A673 (cell line): ENCODE data around the gene ITPKB. TPM values are rescaled to one million over a fixed set of nuclear protein-coding genes. Genes with fewer than 3 reads are reported as not detected.

Experiments
- BruUV-seq: library from RNA; stranded (reverse); fragments of 400-500 nt; replicated peaks from 2 replicates; lab custom pipeline; 2021; lab: Mats Ljungman, UMichigan
- CTCF ChIA-PET: fragments of 300-600 bp; sonication (Branson Sonifier 250); formaldehyde crosslinking; loops from one replicate; lab custom pipeline; 2022; ENCODE audit warnings: antibody characterized with exemption; lab: Charles Lee
- POLR2A ChIA-PET: fragments of 300-600 bp; sonication (Branson Sonifier 250); formaldehyde crosslinking; loops from one replicate; lab custom pipeline; 2022; ENCODE audit warnings: antibody characterized with exemption; ENCODE audit not compliant: low non-redundant PET; lab: Charles Lee
- DNase-seq: peaks from one replicate; pipeline ENCODE4 v3.0.0-alpha.2; 2015; ENCODE audit warnings: low spot score
- H3K27ac ChIP-seq: fragments of 200-600 bp; sonication (generic); 2 replicates; pipeline ENCODE4 v1.5.1; 2016; ENCODE audit warnings: mixed run types, low read depth, mild to moderate bottlenecking, mixed read lengths, antibody characterized with exemption, low read length; ENCODE audit not compliant: poor library complexity, severe bottlenecking
- H3K27me3 ChIP-seq: fragments of 200-600 bp; sonication (generic); replicated peaks from 2 replicates; pipeline ENCODE4 v1.6.1; 2017; ENCODE audit warnings: mixed run types, low read depth, mild to moderate bottlenecking, mixed read lengths, antibody characterized with exemption, low read length; ENCODE audit not compliant: insufficient read depth, poor library complexity
- H3K36me3 ChIP-seq: fragments of 200-600 bp; sonication (generic); 2 replicates; pipeline ENCODE4 v1.6.1; 2016; ENCODE audit warnings: mixed run types, mild to moderate bottlenecking, mixed read lengths, antibody characterized with exemption, low read length; ENCODE audit not compliant: insufficient read depth, poor library complexity, severe bottlenecking
- H3K4me1 ChIP-seq: fragments of 200-600 bp; sonication (generic); 2 replicates; pipeline ENCODE4 v1.6.1; 2017; ENCODE audit warnings: mixed run types, mild to moderate bottlenecking, mixed read lengths, antibody characterized with exemption, low read length; ENCODE audit not compliant: insufficient read depth, poor library complexity, severe bottlenecking
- H3K4me3 ChIP-seq: fragments of 200-600 bp; sonication (generic); 2 replicates; pipeline ENCODE4 v1.5.1; 2016; ENCODE audit warnings: low read depth, mixed run types, mild to moderate bottlenecking, mixed read lengths, low read length; ENCODE audit not compliant: poor library complexity, severe bottlenecking
- H3K9me3 ChIP-seq: fragments of 200-600 bp; sonication (generic); 2 replicates; pipeline ENCODE4 v1.6.1; 2016; ENCODE audit warnings: mixed run types, low read depth, mild to moderate bottlenecking, mixed read lengths, antibody characterized with exemption, low read length; ENCODE audit not compliant: poor library complexity, severe bottlenecking
- EZH2 ChIP-seq: fragments of 200-600 bp; sonication (generic); IDR thresholded peaks from 2 replicates; pipeline ENCODE4 v1.6.1; 2017; ENCODE audit warnings: borderline replicate concordance, low read depth, mild to moderate bottlenecking, mixed read lengths, antibody characterized with exemption, low read length; ENCODE audit not compliant: poor library complexity, severe bottlenecking
- intact Hi-C: fragments of 100-400 bp; cut with micrococcal nuclease; formaldehyde crosslinking; loops from one replicate; pipeline ENCODE4 v1.10.0; 2022; ENCODE audit not compliant: unreplicated experiment
- total RNA-seq: library from RNA; stranded (reverse); gene quantifications from 2 replicates; pipeline ENCODE4 v1.2.3, GENCODE V29; 2021
- TF ChIP-seq, protein P1 (sequence below): fragments of 300-800, 200-600 bp; sonication (generic); conservative IDR thresholded peaks from 2 replicates; pipeline ENCODE4 v1.5.1; 2017; ENCODE audit warnings: low read depth, mild to moderate bottlenecking, antibody characterized with exemption, low read length, moderate library complexity, mixed read lengths

Gene ITPKB
- total RNA-seq, 1 experiment from 2014 or later, result 14.1 TPM

DNA sequence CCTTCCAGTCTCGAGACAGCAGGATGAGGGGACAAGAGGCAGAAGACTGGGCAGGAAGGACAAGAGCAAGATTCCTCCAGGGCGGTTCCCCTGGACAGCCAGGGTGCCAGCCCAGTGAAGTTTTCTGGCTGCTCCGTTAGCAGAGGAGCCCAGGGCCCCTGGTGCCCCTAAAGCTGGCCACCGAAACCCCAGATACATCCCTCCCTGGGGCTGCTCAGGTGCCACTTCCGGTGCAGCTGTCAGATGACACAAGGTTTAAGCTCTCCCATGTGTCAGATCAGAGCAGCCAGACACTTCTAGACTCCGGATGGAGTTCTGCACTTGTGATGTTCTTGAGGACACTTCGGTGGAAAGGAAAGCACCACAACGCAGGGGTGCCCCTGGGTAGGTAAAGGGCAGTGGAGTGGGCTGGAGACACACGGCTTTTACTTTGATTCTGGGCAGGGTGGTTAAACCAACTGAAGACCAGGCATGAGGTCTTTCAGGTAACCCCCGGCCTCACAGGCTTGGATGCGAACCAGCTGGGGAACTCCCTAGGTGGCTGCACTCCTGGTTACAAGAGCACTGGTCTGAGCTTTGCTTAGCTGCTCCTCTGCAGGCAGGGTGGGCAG, 85.7 kb downstream of the ITPKB start:
- POLR2A ChIA-PET, result interaction anchor here (0.6 kb wide), 1 partner anchor 126 kb away, joined by 5 read pairs; no protein-coding TSS in a partner anchor
- no peak overlapping the region for H3K4me3 ChIP-seq
- intact Hi-C loops, result no loop called here
- CTCF ChIA-PET, result no interaction called here
- TF ChIP-seq EZH2, result no peak
- TF ChIP-seq, protein P1, sequence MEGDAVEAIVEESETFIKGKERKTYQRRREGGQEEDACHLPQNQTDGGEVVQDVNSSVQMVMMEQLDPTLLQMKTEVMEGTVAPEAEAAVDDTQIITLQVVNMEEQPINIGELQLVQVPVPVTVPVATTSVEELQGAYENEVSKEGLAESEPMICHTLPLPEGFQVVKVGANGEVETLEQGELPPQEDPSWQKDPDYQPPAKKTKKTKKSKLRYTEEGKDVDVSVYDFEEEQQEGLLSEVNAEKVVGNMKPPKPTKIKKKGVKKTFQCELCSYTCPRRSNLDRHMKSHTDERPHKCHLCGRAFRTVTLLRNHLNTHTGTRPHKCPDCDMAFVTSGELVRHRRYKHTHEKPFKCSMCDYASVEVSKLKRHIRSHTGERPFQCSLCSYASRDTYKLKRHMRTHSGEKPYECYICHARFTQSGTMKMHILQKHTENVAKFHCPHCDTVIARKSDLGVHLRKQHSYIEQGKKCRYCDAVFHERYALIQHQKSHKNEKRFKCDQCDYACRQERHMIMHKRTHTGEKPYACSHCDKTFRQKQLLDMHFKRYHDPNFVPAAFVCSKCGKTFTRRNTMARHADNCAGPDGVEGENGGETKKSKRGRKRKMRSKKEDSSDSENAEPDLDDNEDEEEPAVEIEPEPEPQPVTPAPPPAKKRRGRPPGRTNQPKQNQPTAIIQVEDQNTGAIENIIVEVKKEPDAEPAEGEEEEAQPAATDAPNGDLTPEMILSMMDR, result no peak
- no peak for DNase-seq
- H3K27me3 ChIP-seq, result no peaks in the 10 kb centered on the region
- no peak overlapping the region for H3K27ac ChIP-seq
- no peaks in the 10 kb centered on the region for H3K36me3 ChIP-seq
- no TSS peak for BruUV-seq
- peaks cover 33% of the 10 kb centered on the region for H3K4me1 ChIP-seq
- no peaks in the 10 kb centered on the region for H3K9me3 ChIP-seq

DNA sequence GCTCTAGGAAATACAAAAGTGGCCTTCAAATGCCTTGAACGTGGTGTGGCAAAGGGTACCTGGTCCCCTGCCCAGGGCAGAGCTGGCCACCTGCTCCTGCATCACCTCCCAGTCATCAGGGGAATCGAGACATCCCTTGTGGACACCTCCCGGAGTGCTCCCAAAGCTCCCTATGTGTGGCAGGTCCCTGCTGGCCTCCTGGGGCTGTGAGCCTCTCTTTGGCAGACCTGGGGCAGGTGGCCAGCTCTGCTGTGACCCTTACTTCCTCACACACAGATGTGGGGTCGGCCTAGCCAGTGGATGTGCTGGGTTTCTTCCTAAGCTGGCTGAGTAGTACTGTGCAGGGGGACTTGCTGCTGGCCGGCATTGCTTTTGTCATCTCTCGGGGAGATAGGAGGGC, 86.5 kb downstream of the ITPKB start:
- Histone ChIP-seq H3K4me3 (no peak overlapping the region), H3K27ac (no peak overlapping the region), H3K9me3 (no peaks in the 10 kb centered on the region), H3K4me1 (peaks cover 33% of the 10 kb centered on the region), H3K36me3 (no peaks in the 10 kb centered on the region), H3K27me3 (no peaks in the 10 kb centered on the region)
- ChIA-PET CTCF (no interaction called here), POLR2A (no interaction called here)
- TF ChIP-seq EZH2, result no peak
- TF ChIP-seq, protein P1, result no peak
- intact Hi-C loops, result no loop called here
- no peak for DNase-seq
- BruUV-seq, result no TSS peak

DNA sequence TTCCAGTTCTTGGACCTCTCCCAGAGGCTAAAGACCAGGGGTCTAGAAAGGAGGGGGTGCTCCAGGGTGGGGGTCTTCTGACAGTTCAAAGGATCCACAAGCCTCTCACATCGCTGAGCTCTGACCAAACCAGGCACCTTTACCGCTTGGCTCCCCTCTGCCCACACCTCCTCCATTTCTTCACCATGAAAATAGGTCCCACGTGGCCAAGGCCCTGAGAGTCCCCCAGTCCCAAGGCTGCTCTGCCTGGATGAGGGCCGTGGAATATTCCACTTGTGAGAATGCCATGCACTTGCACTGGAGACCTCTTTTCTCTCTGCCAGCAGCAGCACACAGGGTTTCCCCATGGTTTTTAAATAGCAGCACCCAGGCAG, 87.4 kb downstream of the ITPKB start:
- no TSS peak for BruUV-seq
- Histone ChIP-seq H3K36me3 (no peaks in the 10 kb centered on the region), H3K4me3 (no peak overlapping the region), H3K9me3 (no peaks in the 10 kb centered on the region), H3K27ac (no peak overlapping the region), H3K27me3 (no peaks in the 10 kb centered on the region), H3K4me1 (peaks cover 30% of the 10 kb centered on the region)
- TF ChIP-seq EZH2, result no peak
- TF ChIP-seq, protein P1, result no peak
- DNase-seq, result no peak
- intact Hi-C loops, result no loop called here
- ChIA-PET CTCF (no interaction called here), POLR2A (no interaction called here)
